ENCODE measurements around the gene GPC1. TPM values are rescaled to one million over a fixed set of nuclear protein-coding genes. Genes with fewer than 3 reads are reported as not detected.
A peak's percentile ranks its signal among the peaks of the same experiment; 100 is the strongest.

The GPC1 gene
- total and polyA plus RNA-seq, 2 of the 13 experiments (the other 11 are each of a cell fraction or from before 2014, with no cell fraction given), result 4.0 to 5.5 TPM

DNA sequence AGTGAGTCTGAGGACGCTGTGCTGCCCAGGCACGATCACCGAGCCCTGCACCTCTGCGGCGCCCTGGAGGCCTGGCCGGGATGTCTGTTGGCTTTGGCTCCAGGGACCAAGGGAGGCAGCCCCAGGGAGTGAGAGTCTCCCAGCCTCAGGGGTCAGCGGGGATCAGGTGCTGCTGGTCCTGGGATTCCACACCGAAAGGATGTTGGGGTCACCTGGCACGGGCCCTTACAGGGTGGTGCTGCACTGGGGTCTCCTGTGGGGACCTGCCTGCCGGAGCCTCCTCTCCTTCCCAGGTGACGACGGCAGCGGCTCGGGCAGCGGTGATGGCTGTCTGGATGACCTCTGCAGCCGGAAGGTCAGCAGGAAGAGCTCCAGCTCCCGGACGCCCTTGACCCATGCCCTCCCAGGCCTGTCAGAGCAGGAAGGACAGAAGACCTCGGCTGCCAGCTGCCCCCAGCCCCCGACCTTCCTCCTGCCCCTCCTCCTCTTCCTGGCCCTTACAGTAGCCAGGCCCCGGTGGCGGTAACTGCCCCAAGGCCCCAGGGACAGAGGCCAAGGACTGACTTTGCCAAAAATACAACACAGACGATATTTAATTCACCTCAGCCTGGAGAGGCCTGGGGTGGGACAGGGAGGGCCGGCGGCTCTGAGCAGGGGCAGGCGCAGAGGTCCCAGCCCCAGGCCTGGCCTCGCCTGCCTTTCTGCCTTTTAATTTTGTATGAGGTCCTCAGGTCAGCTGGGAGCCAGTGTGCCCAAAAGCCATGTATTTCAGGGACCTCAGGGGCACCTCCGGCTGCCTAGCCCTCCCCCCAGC, 30.5 kb downstream of the GPC1 start (continued):
- TF ChIP-seq ZNF530 (CRISPR knock-in tag; IDR thresholded peaks at IDR 0.05; ENCODE audit: low read depth) (no peak), STAG1 (CRISPR knock-in tag; IDR thresholded peaks at IDR 0.05) (no peak), TBX2 (CRISPR knock-in tag; IDR thresholded peaks at IDR 0.05; ENCODE audit: borderline replicate concordance) (no peak), ZNF501 (CRISPR knock-in tag; IDR thresholded peaks at IDR 0.05) (no peak), SOX13 (IDR thresholded peaks at IDR 0.05) (no peak), SOX13 (CRISPR knock-in tag; conservative IDR thresholded peaks at IDR 0.05 in 1 of 2, IDR thresholded peaks at IDR 0.05 in 1 of 2) (no peak), ZNF775 (CRISPR knock-in tag; IDR thresholded peaks at IDR 0.05; ENCODE audit: borderline replicate concordance) (no peak), TEAD3 (CRISPR knock-in tag; optimal IDR thresholded peaks at IDR 0.05; ENCODE audit: borderline replicate concordance) (no peak), SMAD1 (CRISPR knock-in tag; IDR thresholded peaks at IDR 0.05; ENCODE audit: borderline replicate concordance, low read depth) (no peak), RNF2 (conservative IDR thresholded peaks at IDR 0.05; ENCODE audit: low read depth) (no peak), ZBTB8A (CRISPR knock-in tag; IDR thresholded peaks at IDR 0.05; ENCODE audit: borderline replicate concordance, low read depth) (no peak), NR2F6 (IDR thresholded peaks at IDR 0.05) (peak; percentile 87), NR2F6 (CRISPR knock-in tag; IDR thresholded peaks at IDR 0.05) (peak; percentile 91), ZNF570 (CRISPR knock-in tag; IDR thresholded peaks at IDR 0.05; ENCODE audit: borderline replicate concordance) (no peak), SP5 (CRISPR knock-in tag; IDR thresholded peaks at IDR 0.05; ENCODE audit: borderline replicate concordance, low read depth) (0 out of 2 replicates have a peak, but pooled peaks have one; percentile 15), ZNF251 (CRISPR knock-in tag; IDR thresholded peaks at IDR 0.05) (no peak), FOXA1 (IDR thresholded peaks at IDR 0.05) (no peak), FOXA1 (CRISPR knock-in tag; IDR thresholded peaks at IDR 0.05) (no peak), MBNL3 (CRISPR knock-in tag; conservative IDR thresholded peaks at IDR 0.05) (no peak), TOPORS (CRISPR knock-in tag; IDR thresholded peaks at IDR 0.05) (no peak), FOXA3 (CRISPR knock-in tag; IDR thresholded peaks at IDR 0.05) (no peak), ZNF33A (CRISPR knock-in tag; IDR thresholded peaks at IDR 0.05; ENCODE audit: borderline replicate concordance) (no peak), AGO1 (IDR thresholded peaks at IDR 0.05; ENCODE audit: low read depth, low read length, poor library complexity, severe bottlenecking) (no peak), CHD2 (IDR thresholded peaks at IDR 0.05; ENCODE audit: low read depth, low read length) (no peak), ONECUT2 (CRISPR knock-in tag; IDR thresholded peaks at IDR 0.05) (no peak), ZMYM2 (CRISPR knock-in tag; IDR thresholded peaks at IDR 0.05) (no peak), KAT2B (IDR thresholded peaks at IDR 0.05; ENCODE audit: borderline replicate concordance, low read depth, low read length) (no peak), CEBPB (IDR thresholded peaks at IDR 0.05; ENCODE audit: borderline replicate concordance, low read depth, low read length) (no peak), NR2F2 (IDR thresholded peaks at IDR 0.05; ENCODE audit: borderline replicate concordance, low read depth) (peak; percentile 77)
- TF ChIP-seq, protein P1, sequence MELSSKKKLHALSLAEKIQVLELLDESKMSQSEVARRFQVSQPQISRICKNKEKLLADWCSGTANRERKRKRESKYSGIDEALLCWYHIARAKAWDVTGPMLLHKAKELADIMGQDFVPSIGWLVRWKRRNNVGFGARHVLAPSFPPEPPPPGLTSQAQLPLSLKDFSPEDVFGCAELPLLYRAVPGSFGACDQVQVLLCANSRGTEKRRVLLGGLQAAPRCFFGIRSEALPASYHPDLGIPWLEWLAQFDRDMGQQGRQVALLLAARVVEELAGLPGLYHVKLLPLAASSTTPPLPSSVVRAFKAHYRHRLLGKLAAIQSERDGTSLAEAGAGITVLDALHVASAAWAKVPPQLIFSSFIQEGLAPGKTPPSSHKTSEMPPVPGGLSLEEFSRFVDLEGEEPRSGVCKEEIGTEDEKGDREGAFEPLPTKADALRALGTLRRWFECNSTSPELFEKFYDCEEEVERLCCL (CRISPR knock-in tag; IDR thresholded peaks at IDR 0.05; ENCODE audit: borderline replicate concordance), result no peak
- TF ChIP-seq, protein P2, sequence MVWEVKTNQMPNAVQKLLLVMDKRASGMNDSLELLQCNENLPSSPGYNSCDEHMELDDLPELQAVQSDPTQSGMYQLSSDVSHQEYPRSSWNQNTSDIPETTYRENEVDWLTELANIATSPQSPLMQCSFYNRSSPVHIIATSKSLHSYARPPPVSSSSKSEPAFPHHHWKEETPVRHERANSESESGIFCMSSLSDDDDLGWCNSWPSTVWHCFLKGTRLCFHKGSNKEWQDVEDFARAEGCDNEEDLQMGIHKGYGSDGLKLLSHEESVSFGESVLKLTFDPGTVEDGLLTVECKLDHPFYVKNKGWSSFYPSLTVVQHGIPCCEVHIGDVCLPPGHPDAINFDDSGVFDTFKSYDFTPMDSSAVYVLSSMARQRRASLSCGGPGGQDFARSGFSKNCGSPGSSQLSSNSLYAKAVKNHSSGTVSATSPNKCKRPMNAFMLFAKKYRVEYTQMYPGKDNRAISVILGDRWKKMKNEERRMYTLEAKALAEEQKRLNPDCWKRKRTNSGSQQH (CRISPR knock-in tag; IDR thresholded peaks at IDR 0.05; ENCODE audit: low read depth), result no peak
